ENCODE results near the gene RENBP. TPM values are rescaled to one million over a fixed set of nuclear protein-coding genes. Genes with fewer than 3 reads are reported as not detected.
A peak's percentile ranks its signal among the peaks of the same experiment; 100 is the strongest.

Gene RENBP
- polyA plus RNA-seq, 4 donors = 5.1 to 114 (median 21.9) TPM

DNA sequence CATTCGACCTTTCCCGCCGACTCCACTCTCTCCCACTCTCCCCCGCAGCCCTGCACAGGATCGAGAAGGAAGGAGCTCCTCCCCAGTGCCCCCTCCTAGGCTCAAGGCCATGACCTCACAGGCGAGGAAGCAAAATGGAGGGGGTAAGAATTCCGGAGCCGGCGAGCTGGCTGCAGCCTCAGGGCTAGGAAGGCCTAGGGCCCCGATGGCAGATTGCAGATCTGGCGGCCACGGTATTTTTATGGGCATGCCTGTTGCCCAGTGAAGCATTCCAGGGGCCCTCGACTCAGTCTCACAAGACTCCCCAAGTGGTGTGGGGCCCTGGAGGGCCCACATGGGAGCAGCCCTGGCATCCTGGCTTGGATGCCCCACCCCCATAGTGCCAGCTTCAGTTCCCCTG lies 57.5 kb downstream of the RENBP start:
- peaks cover 13 to 48% (median 19%) of the 10 kb centered on the region in 3 donors for H3K27me3 ChIP-seq (ENCODE audit: control insufficient read depth in 3 of 3, insufficient read depth in 3 of 3, low read length in 3 of 3)
- no peak overlapping the region for H3K4me3 ChIP-seq (ENCODE audit: low read depth in 1 of 3, low read length in 3 of 3)
- H3K9me3 ChIP-seq (ENCODE audit: control insufficient read depth in 2 of 2, insufficient read depth in 1 of 2, low read depth in 1 of 2, low read length in 1 of 2) = no peaks in the 10 kb centered on the region
- 12 to 40% (median 25%) methylated on average over 9 to 13 of the region's 13 CpGs for WGBS, 3 donors
- no peaks in the 10 kb centered on the region for H3K36me3 ChIP-seq (ENCODE audit: control insufficient read depth in 3 of 3, insufficient read depth in 2 of 3, low read depth in 1 of 3, low read length in 3 of 3)
- H3K27ac ChIP-seq (ENCODE audit: low read depth in 1 of 3, low read length in 2 of 3) = no peak overlapping the region
- FAIRE-seq (no peak), DNase-seq (no peak)
- peaks cover 0 to 3% (median 0%) of the 10 kb centered on the region in 3 donors for H3K4me1 ChIP-seq (ENCODE audit: control insufficient read depth in 3 of 3, insufficient read depth in 2 of 3, low read depth in 1 of 3, low read length in 2 of 3)

DNA sequence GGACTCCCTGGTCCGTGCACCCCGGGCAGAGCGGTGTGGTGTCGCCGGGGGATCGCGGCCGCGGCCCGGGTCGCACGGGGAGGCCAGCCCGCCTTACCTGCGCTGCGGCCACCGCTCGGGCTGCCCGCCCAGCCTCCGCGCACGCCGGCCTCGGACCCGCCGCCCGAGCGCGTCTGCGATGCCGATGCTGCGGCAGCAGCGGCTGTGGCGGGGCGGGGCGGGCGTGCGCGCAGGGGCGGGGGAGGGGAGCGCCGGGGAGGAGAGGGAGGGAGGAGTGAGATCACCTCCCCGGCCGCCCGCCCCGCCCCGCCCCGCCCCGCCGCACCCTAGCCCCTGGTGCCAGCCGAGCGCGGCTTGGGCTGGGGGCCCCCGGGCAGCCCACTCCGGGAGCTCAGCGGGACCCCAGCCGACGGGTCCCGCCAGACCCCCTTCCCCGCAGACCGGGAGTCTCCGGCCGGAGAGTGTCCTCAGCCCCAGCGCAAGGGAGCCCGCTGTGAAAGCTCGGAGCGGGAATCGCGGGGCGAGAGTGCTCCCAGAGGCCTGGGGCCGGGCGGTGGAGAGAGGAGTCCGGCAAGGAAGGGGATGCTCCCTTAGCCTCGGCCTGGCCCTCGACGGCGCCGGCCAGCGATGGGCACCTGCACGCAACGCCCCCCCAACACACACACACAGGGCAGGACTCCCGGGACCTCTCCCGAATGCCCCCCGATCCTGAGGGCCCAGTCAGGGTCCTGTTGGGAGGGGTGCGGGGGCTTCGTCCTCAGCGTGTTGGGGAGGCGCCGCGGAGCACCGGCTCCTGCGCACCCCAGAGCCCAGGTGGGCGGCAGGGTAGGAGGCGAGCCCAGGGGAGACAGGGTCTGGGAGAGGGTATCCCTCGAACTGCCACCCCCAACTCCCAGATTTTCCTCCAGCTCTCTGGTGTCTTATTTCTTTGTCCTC lies 58.2 kb downstream of the RENBP start, which contains the start of gene L1CAM:
L1CAM (minus strand) TSS at position 206 of the 936 bp plus-strand sequence. CDS start 10,337 bp downstream, outside the sequence.
- DNase-seq = no peak
- no peak for FAIRE-seq
- peak within 1 kb of the TSS in 1 of 3 donors; percentile 15 for H3K4me3 ChIP-seq (ENCODE audit: low read depth in 1 of 3, low read length in 3 of 3)

More for the DNA sequence above, 58.2 kb downstream of the RENBP start, which contains the start of gene L1CAM:
- H3K4me1 ChIP-seq (ENCODE audit: control insufficient read depth in 3 of 3, insufficient read depth in 2 of 3, low read depth in 1 of 3, low read length in 2 of 3) = peaks cover 0 to 3% (median 0%) of the 10 kb centered on the region in 3 donors
- no peak within 1 kb of the TSS for H3K27ac ChIP-seq (ENCODE audit: low read depth in 1 of 3, low read length in 2 of 3)
- no peaks in the 10 kb centered on the region for H3K36me3 ChIP-seq (ENCODE audit: control insufficient read depth in 3 of 3, insufficient read depth in 2 of 3, low read depth in 1 of 3, low read length in 3 of 3)
- H3K9me3 ChIP-seq (ENCODE audit: control insufficient read depth in 2 of 2, insufficient read depth in 1 of 2, low read depth in 1 of 2, low read length in 1 of 2) = no peaks in the 10 kb centered on the region
- peaks cover 16 to 48% (median 19%) of the 10 kb centered on the region in 3 donors for H3K27me3 ChIP-seq (ENCODE audit: control insufficient read depth in 3 of 3, insufficient read depth in 3 of 3, low read length in 3 of 3)
- WGBS, 3 donors = 3 to 36% (median 7%) methylated on average over 13 to 81 of the region's 94 CpGs

Other genes starting within 250 kb of the RENBP start
- 100 to 1,000 TPM in 2 of 4 donors, 10 to 100 TPM in 2; 68.4 to 243 (median 152) TPM for gene BCAP31, start 220.3 kb downstream of the RENBP start, polyA plus RNA-seq
- gene ABCD1, start 219.8 kb downstream of the RENBP start, polyA plus RNA-seq = 10 to 100 TPM; 10.1 to 37.3 (median 20.4) TPM
- 1 to 10 TPM in 1 of 4 donors, under 1 TPM in 2, not detected in 1; 0.54 to 1.6 (median 0.66) TPM for gene PLXNB3, start 180.4 kb downstream of the RENBP start, polyA plus RNA-seq
- 1 to 10 TPM in 1 of 4 donors, under 1 TPM in 2, not detected in 1; 0.15 to 1.1 (median 0.27) TPM for gene SRPK3, start 163.6 kb downstream of the RENBP start, polyA plus RNA-seq
- gene IDH3G, start 150.3 kb downstream of the RENBP start, polyA plus RNA-seq = 100 to 1,000 TPM in 1 of 4 donors, 10 to 100 TPM in 3; 59.9 to 114 (median 85.5) TPM
- gene SSR4, start 150.0 kb downstream of the RENBP start, polyA plus RNA-seq = 100 to 1,000 TPM; 288 to 694 (median 446) TPM
- 10 to 100 TPM in 1 of 4 donors, 1 to 10 TPM in 2, under 1 TPM in 1; 0.22 to 11.5 (median 2.4) TPM for gene PDZD4, start 114.1 kb downstream of the RENBP start, polyA plus RNA-seq
- 10 to 100 TPM in 1 of 4 donors, 1 to 10 TPM in 1, under 1 TPM in 1, not detected in 1; 0.54 to 16.3 (median 2.1) TPM for gene L1CAM, start 58.5 kb downstream of the RENBP start, polyA plus RNA-seq
- gene AVPR2, start 40.0 kb downstream of the RENBP start, polyA plus RNA-seq = 1 to 10 TPM in 1 of 4 donors, under 1 TPM in 1, not detected in 2; 0.31 to 3.5 TPM
- gene ARHGAP4, start 18.4 kb downstream of the RENBP start, polyA plus RNA-seq = 10 to 100 TPM; 29.8 to 63.0 (median 49.0) TPM
- gene NAA10, start 9.6 kb downstream of the RENBP start, polyA plus RNA-seq = 100 to 1,000 TPM in 3 of 4 donors, 10 to 100 TPM in 1; 55.6 to 152 (median 107) TPM
- gene HCFC1, start 27.2 kb upstream of the RENBP start, polyA plus RNA-seq = 10 to 100 TPM in 2 of 4 donors, 1 to 10 TPM in 2; 7.6 to 32.9 (median 19.5) TPM
- gene TMEM187, start 28.1 kb upstream of the RENBP start, polyA plus RNA-seq = 10 to 100 TPM in 1 of 4 donors, 1 to 10 TPM in 3; 4.2 to 10.1 (median 6.0) TPM
- 100 to 1,000 TPM in 3 of 4 donors, 10 to 100 TPM in 1; 57.2 to 135 (median 117) TPM for gene IRAK1, start 75.3 kb upstream of the RENBP start, polyA plus RNA-seq
- 10 to 100 TPM in 3 of 4 donors, 1 to 10 TPM in 1; 9.4 to 18.4 (median 12.9) TPM for gene MECP2, start 153.1 kb upstream of the RENBP start, polyA plus RNA-seq
- gene OPN1LW, start 199.6 kb upstream of the RENBP start, polyA plus RNA-seq = not detected
- gene OPN1MW, start 238.0 kb upstream of the RENBP start, polyA plus RNA-seq = not detected